ENCODE measurements around the gene KRCC1.
"Not testable (repeated sequence)": the region's sequence is repeated elsewhere in the genome, so short reads cannot be mapped to it uniquely, and the experiment has no call there.

The KRCC1 gene

DNA sequence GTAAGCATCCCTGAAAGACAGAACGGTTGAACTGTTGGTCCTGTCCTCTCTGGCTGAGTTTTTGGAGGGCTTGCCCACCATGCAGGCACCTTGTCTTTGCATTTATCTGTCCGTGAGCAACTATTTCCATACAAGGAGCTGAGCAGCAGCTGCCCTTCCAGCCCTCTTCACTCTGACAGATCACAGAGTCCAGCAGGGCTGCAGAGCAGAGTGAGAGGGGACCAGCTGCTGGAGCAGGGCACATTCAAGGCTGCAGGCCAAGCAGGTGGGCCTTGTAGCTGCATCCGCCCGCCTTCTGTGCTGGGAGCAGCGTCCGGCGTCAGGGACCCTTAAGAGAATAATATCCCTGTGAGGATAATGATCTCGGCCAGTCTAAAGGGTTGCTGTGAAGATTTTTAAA lies 21.5 kb upstream of the KRCC1 start:
- DNase-seq (ENCODE audit: low read depth in 3 of 3) = no peak

DNA sequence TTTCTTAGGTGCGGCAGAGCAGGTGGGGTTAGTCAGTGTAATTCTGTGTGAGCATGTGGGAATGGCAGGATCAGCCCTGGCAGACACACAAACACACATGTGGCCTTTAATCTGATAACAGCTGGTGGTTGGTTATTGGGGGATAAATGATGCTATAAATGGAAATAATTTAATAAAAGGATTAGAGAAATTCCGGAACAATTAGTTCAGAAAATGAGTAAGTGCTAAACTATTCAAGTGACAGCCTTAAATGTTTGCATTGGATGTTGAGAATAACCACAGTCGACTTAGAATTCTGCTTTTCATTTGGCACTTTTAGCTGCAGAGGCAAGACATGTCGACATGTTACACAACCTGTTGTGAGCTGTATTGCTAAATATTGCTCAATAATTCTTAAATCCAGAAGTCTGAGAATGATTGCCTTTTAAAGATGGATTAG lies 19.3 kb upstream of the KRCC1 start:
- DNase-seq (ENCODE audit: low read depth in 3 of 3) = no peak

DNA sequence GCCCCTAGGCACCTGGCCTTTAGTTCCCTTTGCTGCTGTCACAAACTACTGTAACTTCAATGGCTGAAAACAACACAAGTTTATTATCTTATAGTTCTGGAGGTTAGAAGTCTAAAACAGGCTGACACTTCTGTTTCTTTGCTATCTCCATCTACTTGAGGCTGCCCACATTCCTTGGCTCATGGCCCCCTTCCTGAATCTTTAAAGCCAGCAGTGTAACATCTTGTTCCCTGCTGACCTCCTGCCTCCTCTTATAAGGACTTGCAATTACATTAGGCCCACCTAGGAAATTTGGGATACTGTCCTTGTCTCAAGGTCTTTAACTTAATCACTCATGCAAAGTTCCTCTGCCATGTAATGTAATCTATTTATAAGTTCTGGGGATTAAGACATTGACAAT lies 18.6 kb upstream of the KRCC1 start:
- DNase-seq (ENCODE audit: low read depth in 3 of 3) = no peak

DNA sequence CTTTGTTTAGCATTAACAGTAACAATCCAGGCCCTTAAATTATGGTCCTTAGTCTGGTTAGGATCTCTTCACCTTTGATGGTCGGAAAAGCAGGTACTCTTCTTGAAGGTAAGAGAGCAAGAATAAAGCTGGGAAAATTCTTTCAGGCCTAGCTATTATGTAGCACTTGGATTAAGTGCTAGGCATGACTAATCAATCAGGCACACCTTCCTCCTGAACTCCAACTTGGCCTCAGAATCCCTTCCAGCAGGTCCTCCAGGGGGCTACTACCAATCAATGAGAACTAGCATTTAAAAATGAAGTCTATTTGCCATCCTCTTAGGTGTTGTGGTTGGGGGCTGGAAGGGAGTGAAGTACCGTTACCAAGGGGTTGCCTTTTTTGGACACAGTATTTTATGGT lies 15.8 kb upstream of the KRCC1 start:
- no peak for DNase-seq (ENCODE audit: low read depth in 3 of 3)

DNA sequence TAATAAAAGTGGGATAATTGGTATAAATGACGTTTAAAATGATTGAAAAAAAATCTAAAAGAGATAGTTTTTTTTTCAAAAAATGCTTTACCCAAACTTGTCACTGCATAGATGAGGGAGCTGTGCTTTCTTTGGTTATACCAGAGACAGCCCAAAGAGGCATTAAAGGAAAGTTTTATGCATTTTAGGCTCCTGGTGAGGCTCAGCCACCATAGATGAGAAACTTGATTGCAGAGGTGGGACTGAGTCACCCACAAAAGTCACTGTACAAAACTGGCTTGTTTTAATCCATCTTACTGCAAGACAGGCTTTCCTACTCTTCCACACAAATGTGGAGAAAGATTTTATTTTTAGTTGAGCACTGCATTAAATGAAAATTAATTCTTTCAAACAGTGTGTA lies 14.5 kb upstream of the KRCC1 start:
- no peak for DNase-seq (ENCODE audit: low read depth in 3 of 3)

DNA sequence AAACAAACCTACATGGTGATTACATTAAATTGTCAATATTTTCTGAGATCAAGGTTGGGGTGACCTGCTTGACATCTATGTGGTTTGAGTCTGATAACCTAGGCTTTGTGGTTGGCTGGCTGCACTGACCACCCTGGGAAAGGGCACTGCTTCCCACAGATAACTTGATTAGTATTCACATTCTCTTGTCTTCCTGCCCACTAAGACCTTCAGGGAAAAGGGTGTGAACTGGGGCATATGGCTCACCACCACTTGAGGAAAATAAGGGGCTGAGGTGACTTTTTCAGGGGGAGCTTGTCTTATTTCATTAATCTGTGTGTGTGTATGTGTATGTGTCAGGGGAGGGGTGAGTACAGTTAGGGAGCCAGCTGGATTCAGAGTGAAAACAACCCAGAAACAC lies 13.5 kb upstream of the KRCC1 start:
- no peak for DNase-seq (ENCODE audit: low read depth in 3 of 3)

DNA sequence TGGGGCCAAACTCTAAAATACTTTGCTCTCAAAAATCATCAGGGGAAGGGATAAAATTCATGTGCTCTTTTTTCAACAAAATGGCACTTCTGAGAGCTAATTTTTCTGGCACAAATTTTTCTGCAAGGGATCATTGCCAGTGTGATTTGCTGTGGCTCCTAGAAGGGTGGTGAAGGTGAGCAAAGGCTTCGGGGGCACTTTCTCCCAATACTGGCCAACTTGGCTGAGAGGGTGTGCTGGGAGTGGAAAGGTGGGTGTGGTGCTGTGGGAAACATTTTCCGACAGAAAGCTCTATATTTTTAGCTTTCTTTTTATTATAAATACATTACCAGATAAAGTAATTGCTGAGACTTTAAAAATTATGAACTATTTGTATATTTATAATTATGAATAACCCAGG lies 12.5 kb upstream of the KRCC1 start:
- DNase-seq (ENCODE audit: low read depth in 3 of 3) = no peak

DNA sequence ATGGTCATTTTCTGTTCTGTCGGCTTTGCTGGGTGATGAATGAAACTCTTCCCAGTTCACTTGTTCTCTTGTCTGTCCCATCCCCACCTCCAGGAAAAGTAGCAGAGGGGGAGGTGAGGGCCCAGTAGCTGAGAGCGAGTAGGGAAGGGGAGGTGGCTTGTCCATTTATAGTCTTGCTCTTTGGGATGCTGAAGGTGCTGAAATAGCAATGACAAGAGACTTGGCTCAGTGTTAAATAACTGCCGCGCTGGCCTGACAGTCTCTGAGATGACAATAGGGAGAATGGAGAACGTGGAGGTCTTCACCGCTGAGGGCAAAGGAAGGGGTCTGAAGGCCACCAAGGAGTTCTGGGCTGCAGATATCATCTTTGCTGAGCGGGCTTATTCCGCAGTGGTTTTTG lies 12.0 kb upstream of the KRCC1 start, which contains the start of gene SMYD1:
Gene SMYD1, plus strand, starts transcription at position 228 of the 400 bp plus-strand sequence. Its CDS starts 40 bp downstream, at position 268.
- no peak for DNase-seq (ENCODE audit: low read depth in 3 of 3)

DNA sequence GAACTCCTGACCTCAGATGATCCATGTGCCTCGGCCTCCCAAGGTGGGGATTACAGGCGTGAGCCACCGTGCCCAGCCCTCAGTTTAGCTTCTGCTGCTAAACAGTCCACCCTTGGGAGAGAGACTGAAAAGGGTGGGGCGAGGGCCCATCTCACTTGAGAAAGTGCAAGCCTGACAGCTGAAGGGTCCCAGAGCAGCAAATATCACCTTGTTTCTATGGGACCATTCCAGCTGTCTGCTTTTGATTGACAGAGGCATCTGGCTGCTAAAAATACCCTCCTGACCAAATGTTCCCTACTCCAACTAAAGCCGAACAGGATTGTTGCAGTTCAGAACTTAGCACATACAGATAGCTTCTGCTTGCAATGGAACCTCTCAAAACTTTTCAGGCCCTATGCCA lies 11.6 kb upstream of the KRCC1 start:
- DNase-seq (ENCODE audit: low read depth in 3 of 3) = no peak

DNA sequence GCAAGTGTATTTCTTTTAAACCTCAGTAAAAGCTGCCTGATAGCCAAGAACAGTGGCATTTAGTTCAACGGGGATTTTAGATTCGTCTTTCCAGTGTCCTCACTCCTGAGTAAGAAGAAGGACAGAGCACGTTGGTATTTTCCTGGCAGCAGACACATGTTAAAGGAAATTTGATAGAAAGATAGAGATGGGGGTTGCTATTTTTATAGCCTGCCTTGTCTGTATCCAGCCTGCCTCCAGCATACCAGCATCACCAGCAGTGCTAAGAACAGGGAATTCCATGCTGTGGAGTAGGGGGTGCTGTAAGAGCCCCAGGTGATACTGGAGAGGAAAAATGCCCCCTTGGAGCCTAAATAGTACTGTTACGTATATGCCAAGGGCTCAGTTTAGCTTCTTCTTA lies 11.0 kb upstream of the KRCC1 start:
- no peak for DNase-seq (ENCODE audit: low read depth in 3 of 3)

DNA sequence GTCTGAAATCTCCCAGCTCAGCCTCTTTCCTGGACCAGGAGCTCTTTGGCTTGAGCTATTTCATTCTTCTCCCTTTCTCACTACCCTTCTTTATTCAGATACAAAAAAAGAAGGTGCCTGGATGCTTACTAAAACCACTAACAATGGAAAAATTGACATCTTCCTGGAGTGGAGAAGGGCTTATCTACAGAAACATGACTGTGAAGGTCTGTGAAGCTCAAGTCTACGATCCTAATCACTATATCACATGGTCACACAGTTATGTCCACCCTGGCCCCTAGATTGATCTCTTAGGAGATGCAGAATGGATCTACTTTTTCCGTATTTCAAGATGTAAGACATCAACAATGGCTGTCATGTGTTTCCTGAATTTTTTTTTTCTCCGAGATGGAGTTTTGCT lies 5.7 kb upstream of the KRCC1 start:
- DNase-seq (ENCODE audit: low read depth in 3 of 3) = no peak

DNA sequence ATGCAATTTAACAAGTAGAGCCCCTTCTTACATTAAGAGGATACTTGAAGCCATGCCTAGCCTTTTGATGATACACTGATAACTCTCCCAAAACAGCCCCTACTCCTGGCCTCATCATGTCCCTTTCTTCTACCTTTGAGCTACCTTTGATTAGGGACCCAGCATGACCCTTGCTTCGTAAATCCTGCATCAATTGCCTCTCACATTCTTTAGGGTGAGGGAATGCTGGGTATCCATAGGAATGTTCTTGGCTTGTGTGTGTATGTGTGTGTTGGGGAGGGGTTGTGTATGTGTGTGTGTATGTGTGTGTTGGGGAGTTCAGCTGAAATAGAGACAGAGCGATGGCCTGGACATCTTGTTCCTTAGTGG lies 5.3 kb upstream of the KRCC1 start:
- DNase-seq (ENCODE audit: low read depth in 3 of 3) = no peak

DNA sequence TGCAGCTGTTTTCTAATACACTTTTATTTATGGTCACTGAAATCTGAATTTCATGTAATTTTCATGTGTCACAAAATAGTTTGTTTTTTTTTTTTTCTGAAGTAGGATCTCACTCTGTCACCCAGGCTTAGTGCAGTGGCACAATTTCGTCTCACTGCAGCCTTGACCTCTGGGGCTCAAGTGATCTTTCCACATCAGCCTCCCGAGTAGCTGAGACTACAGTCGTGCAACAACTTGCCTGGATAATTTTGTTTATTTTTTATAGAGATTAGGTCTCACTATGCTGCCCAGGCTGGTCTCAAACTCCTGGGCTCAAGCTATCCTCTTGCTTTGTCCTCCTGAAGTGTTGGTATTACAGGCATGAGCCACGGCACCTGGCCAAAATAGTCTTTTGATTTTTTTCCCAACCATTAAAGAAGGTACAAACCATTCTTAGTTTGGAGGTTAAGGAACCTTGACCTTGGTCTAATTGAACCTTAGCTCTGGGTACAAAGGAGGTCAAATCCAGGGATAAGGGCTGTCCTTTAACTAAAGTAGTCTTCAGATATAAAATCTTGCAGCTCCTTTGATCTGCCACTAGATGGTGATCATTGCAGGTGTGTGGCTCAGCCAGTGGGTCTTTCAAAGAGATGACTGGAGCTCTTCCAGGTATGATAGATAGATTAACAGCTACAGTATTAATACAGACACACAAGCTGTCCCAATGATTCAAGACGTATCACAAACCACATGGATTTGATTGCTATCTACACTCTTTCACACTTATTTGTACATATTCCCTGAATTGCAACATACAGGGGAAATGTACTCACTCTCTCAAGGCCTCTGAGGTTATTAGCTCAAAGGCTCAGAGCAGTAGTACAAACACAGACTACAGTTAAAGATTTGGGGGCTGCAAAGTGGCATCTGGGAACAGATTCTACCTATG lies 4.7 kb upstream of the KRCC1 start:
- DNase-seq (ENCODE audit: low read depth in 3 of 3) = peak in 1 of 3 experiments; percentile 16

DNA sequence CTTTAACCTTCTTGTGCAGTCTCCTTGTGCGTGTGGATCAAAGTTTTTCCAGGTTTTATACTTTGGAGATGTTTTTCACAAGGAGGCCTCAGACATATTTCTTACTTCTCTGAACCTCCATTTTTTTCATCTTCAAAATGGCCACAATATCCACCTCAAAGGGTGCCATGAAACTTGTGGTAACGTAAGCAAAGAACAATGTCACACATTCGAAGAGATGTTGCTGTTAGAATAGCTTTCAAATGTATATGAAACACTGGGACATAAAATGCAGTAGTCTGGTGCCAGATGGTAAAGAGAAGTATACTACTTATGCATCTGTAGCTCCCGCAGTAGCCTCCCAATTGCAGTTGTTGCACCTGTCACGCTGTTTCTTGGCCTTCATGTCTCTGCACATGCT lies 2.6 kb upstream of the KRCC1 start:
- DNase-seq (ENCODE audit: low read depth in 3 of 3) = no peak

DNA sequence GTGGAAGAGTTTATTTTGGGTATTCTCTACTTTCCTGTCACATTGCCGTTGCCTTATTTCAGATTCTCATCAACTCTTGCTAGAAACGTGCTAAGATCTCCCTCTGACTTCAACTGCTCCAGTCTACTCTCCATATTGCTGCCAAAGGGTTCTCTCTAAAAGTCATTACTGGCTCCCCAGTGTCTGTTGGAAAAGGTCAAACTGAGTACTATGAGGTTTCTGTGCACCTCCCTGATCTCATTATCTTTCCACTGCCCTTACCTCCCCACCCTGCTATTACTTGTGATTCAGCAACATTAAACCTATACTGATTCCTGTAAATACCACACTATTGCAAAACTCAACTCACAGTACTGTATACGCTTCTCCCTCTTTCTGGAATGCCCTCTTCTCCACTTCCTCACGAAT lies 1.9 kb upstream of the KRCC1 start:
- DNase-seq (ENCODE audit: low read depth in 3 of 3) = no peak

DNA sequence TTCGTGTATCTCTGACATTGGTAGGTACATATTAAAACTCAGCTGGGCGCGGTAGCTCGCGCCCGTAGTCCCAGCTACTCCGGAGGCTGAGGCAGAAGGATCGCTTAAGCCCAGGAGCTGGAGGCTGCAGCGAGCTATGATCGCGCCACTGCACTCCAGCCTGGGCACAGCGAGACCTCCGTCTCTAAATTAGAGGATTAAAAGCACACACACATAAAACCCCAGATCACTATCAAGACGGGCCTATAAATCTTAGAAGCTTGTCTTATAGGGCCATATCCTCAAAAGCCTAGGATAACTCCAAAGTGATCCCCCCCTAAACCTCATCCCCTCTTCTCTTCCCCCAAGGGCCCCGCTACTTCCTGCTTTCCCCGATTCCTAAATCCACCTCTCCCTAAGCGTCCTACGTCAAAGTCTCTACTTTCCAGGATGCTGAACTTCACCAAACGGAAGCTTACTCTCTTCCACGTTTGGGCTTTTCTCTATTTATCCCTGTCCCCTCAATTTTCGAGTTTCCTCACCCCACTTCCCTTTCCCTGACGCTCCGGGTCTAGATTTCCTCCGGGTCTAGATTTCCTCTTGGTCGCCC lies 707 bp downstream of the KRCC1 start:
- DNase-seq (ENCODE audit: low read depth in 3 of 3) = no peak

DNA sequence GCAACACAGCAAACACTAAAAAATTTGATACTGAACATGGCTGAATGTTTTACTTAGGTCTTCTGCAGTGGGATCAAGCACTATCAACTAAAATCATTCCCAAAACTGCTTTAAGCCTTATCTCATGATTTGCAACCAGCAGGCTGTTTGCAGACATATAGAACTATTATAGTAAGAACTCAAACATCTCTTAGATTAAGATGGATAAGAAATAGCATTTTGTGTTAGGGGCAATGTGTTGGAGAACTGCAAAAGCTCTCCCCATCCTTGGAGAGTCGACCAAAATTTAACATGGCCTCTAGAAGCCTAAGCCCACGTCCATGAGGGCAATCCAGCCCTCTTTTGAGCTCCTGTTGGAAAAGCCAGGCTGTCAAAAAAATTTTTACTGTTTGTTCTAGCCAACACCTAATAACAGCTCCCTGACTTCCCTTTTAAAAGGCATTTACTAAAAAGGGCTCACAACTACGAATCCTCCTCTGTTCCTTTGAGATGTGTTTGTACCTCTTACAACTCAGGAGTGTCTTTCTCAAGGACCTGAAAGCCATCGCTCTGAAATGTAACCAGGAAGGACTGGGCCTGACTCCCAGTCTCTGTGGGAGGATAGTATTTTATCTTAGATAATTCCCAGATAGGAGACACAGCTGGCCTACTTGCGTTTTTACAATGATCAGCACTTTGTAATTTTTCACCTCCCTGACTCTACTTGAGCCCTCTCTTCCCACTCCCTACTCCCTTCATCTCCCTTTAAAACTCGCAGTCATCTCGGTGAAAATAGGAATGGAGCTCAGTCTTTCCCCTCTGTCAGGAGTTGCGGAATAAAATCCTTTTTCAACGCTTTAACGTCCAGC lies 1.4 kb downstream of the KRCC1 start:
- DNase-seq (ENCODE audit: low read depth in 3 of 3) = no peak

DNA sequence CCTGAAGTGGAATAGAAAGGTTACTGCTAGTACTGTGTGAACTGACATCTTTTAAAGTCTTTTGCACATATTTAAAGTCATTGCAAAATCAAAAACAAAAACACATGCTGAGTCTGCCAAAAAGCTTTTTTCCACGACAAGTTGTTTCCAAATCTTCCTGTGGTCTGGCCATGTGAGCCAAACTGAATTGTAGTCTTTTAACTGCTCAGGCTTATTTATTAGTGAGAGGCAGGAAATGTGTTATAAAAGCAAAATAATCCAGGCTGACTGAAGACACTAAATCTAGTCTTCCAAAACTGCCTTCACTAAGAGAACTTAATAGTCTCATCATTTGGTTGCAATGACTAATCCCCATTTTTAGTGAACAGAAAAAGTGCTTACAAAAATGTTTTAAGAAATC lies 2.3 kb downstream of the KRCC1 start:
- no peak for DNase-seq (ENCODE audit: low read depth in 3 of 3)

DNA sequence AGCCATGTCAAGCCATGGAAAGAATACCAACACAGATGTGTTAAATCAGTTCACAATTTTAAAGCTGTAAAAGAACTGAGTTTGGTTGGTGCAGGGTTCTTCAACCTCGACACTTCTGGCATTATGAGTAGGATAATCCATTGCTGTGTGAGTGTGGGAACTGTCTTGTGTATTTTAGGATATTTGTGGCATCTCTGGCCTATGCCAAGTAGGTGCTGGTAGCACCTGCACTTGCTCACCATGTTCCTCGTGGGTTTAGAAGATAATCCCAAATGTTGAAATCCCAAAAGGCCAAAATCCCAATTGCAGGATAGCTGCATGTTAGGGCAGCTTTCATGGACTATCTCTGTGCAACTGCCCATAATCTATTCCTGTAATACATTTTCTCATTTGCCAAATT lies 3.8 kb downstream of the KRCC1 start:
- DNase-seq (ENCODE audit: low read depth in 3 of 3) = no peak

DNA sequence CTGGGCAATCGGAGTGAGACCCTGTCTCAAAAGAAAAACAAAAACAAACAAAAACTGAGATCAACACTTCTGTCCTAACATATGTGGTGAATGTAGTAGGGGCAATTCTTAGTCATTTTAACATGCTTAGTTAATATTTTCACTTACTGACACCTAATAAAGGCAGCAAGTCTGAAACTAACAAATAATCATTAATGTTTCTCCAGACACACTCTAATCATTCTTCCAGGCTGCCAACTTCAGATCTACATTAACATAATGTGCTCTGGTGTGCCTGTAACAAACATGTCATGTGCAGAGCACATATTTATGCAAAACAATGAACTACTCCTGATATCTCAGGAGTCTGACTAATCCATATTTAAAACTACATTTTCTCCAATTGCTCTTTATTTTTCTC lies 6.0 kb downstream of the KRCC1 start:
- DNase-seq (ENCODE audit: low read depth in 3 of 3) = no peak

DNA sequence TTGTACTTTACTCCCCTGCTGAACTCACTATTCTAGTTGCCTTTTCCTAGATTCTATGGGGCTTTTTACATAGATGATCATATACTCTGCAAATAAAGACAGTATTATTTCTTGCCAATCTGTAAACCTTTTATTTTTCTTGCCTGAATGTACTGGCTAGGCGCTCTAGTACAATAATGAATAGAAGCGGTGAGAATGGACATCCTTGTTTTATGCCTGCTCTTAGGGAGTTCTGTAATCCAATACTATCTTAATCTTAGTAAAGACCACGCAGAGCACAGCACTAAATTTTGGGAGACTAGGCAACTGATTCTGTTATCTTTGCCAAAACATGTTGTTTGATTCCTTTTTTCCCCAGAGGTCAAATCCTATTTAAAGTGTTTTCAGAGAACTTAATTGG lies 7.0 kb downstream of the KRCC1 start:
- DNase-seq (ENCODE audit: low read depth in 3 of 3) = no peak

DNA sequence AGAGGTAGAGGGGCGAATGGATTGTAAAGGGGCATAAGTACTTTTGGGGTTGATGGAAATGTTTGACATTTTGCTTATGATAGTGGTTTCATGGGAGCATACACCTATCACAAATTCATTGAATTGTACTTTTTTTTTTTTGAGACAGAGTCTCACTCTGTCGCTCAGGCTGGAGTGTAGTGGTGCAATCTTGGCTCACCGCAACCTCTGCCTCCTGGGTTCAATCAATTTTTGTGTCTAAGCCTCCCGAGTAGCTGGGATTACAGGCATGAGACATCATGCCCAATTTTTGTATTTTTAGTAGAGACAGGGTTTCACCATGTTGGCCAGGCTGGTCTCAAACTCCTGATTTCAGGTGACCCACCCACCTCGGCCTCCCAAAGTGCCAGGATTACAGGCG lies 10.0 kb downstream of the KRCC1 start:
- DNase-seq (ENCODE audit: low read depth in 3 of 3) = not testable (repeated sequence)

DNA sequence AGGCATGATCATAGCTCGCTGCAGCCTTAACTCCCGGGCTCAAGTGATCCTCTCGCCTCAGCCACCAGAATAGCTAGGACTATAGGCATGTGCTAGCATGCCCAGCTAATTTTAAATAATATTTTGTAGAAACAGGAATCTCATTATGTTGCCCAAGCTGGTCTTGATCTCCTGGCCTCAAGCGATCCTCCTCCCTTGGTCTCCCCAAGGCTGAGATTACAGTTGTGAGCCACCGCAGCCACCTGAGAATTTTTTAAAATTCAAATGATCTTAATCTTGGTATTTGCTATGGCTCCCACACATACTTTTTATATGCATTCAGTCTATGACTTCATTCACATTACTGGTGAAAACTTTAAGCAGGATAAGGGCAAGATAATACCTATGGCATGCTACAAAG lies 13.1 kb downstream of the KRCC1 start:
- no peak for DNase-seq (ENCODE audit: low read depth in 3 of 3)

Measured in stimulated activated CD4-positive, alpha-beta T cell treated with anti-CD3 and anti-CD28 coated beads, TNF-alpha, amount 100 ng/mL, for 24 hours (primary cell).